Activated CD4-positive, alpha-beta T cell treated with anti-CD3 and anti-CD28 coated beads, Interleukin-2, amount 10 ng/mL, durations not matched to agents 24 days and 14 days (primary cell): ENCODE results near the gene ARGLU1. TPM values are rescaled to one million over a fixed set of nuclear protein-coding genes. Genes with fewer than 3 reads are reported as not detected.

Source experiments
- DNase-seq: peaks from one replicate; pipeline ENCODE4 v3.0.0; 2022
- H3K27ac Mint-ChIP-seq: one replicate; pipeline ENCODE4 v1.8.0; 2022; ENCODE audit warnings: mild to moderate bottlenecking, mixed read lengths
- H3K27me3 Mint-ChIP-seq: one replicate; pipeline ENCODE4 v1.8.0; 2022; ENCODE audit warnings: mixed read lengths
- H3K36me3 Mint-ChIP-seq: one replicate; pipeline ENCODE4 v1.8.0; 2022; ENCODE audit warnings: low read depth, mild to moderate bottlenecking, mixed read lengths
- H3K4me1 Mint-ChIP-seq: one replicate; pipeline ENCODE4 v1.8.0; 2021; ENCODE audit warnings: mixed read lengths
- H3K4me3 Mint-ChIP-seq: one replicate; pipeline ENCODE4 v1.8.0; 2022; ENCODE audit warnings: mild to moderate bottlenecking, moderate library complexity, mixed read lengths
- H3K9me3 Mint-ChIP-seq: one replicate; pipeline ENCODE4 v1.8.0; 2021; ENCODE audit warnings: mixed read lengths
- intact Hi-C: fragments of 100-400 bp; cut with micrococcal nuclease; formaldehyde crosslinking; loops from one replicate; pipeline ENCODE4 v1.15.1; 2023
- total RNA-seq: library from RNA; stranded (reverse); gene quantifications from 2 replicates; pipeline ENCODE4 v1.2.3, GENCODE V29; 2022

Gene ARGLU1
- total RNA-seq, 1 donor from 2014 or later = 96.8 TPM

- H3K27ac Mint-ChIP-seq = no peak overlapping the region
- H3K4me1 Mint-ChIP-seq = no peaks in the 10 kb centered on the region
- intact Hi-C loops = no loop called here
- DNase-seq = no peak
- no peaks in the 10 kb centered on the region for H3K9me3 Mint-ChIP-seq
- H3K36me3 Mint-ChIP-seq = no peaks in the 10 kb centered on the region
- peaks cover 36% of the 10 kb centered on the region for H3K27me3 Mint-ChIP-seq
- no peak overlapping the region for H3K4me3 Mint-ChIP-seq
Measured at GRCh38 chr13:106521095-106521799, 46.7 kb downstream of the ARGLU1 start.

GRCh38 chr13:106520251-106521054 is 47.5 kb downstream of the ARGLU1 start:
- Mint-ChIP-seq H3K4me3 (no peak overlapping the region), H3K9me3 (no peaks in the 10 kb centered on the region), H3K27me3 (peaks cover 35% of the 10 kb centered on the region), H3K4me1 (no peaks in the 10 kb centered on the region), H3K36me3 (no peaks in the 10 kb centered on the region), H3K27ac (no peak overlapping the region)
- DNase-seq = no peak
- intact Hi-C loops = no loop called here

- no peak for DNase-seq
- Mint-ChIP-seq H3K9me3 (no peaks in the 10 kb centered on the region), H3K4me3 (no peak overlapping the region), H3K27me3 (peaks cover 34% of the 10 kb centered on the region), H3K36me3 (no peaks in the 10 kb centered on the region), H3K27ac (no peak overlapping the region), H3K4me1 (no peaks in the 10 kb centered on the region)
- intact Hi-C loops = no loop called here
Measured at GRCh38 chr13:106518512-106518911, 49.4 kb downstream of the ARGLU1 start.

GRCh38 chr13:106517109-106517847 is 50.7 kb downstream of the ARGLU1 start:
- intact Hi-C loops = no loop called here
- no peak overlapping the region for H3K4me3 Mint-ChIP-seq
- DNase-seq = no peak
- H3K27ac Mint-ChIP-seq = no peak overlapping the region
- H3K27me3 Mint-ChIP-seq = peaks cover 30% of the 10 kb centered on the region
- peaks cover 2% of the 10 kb centered on the region for H3K4me1 Mint-ChIP-seq
- no peaks in the 10 kb centered on the region for H3K36me3 Mint-ChIP-seq
- H3K9me3 Mint-ChIP-seq = no peaks in the 10 kb centered on the region

- no peak for DNase-seq
- Mint-ChIP-seq H3K36me3 (no peaks in the 10 kb centered on the region), H3K4me1 (peaks cover 2% of the 10 kb centered on the region), H3K27me3 (peaks cover 24% of the 10 kb centered on the region), H3K27ac (no peak overlapping the region), H3K4me3 (no peak overlapping the region), H3K9me3 (no peaks in the 10 kb centered on the region)
- intact Hi-C loops = no loop called here
Measured at GRCh38 chr13:106515635-106516254, 52.2 kb downstream of the ARGLU1 start.

- no peak overlapping the region for H3K4me3 Mint-ChIP-seq
- DNase-seq = no peak
- H3K9me3 Mint-ChIP-seq = no peaks in the 10 kb centered on the region
- intact Hi-C loops = no loop called here
- H3K27me3 Mint-ChIP-seq = peaks cover 20% of the 10 kb centered on the region
- no peaks in the 10 kb centered on the region for H3K36me3 Mint-ChIP-seq
- H3K27ac Mint-ChIP-seq = no peak overlapping the region
- H3K4me1 Mint-ChIP-seq = peaks cover 2% of the 10 kb centered on the region
Measured at GRCh38 chr13:106514928-106515634, 52.9 kb downstream of the ARGLU1 start.

- Mint-ChIP-seq H3K27ac (no peak overlapping the region), H3K4me1 (peaks cover 2% of the 10 kb centered on the region), H3K36me3 (no peaks in the 10 kb centered on the region), H3K9me3 (no peaks in the 10 kb centered on the region), H3K27me3 (peaks cover 22% of the 10 kb centered on the region), H3K4me3 (no peak overlapping the region)
- no peak for DNase-seq
- intact Hi-C loops = no loop called here
Measured at GRCh38 chr13:106513025-106513983, 54.6 kb downstream of the ARGLU1 start.

- H3K4me3 Mint-ChIP-seq = no peak overlapping the region
- H3K36me3 Mint-ChIP-seq = no peaks in the 10 kb centered on the region
- no peaks in the 10 kb centered on the region for H3K9me3 Mint-ChIP-seq
- intact Hi-C loops = no loop called here
- no peak for DNase-seq
- peaks cover 2% of the 10 kb centered on the region for H3K4me1 Mint-ChIP-seq
- H3K27me3 Mint-ChIP-seq = peaks cover 10% of the 10 kb centered on the region
- H3K27ac Mint-ChIP-seq = no peak overlapping the region
Measured at GRCh38 chr13:106507560-106508274, 60.2 kb downstream of the ARGLU1 start.

- intact Hi-C loops = no loop called here
- no peaks in the 10 kb centered on the region for H3K36me3 Mint-ChIP-seq
- H3K4me3 Mint-ChIP-seq = no peak overlapping the region
- peaks cover 10% of the 10 kb centered on the region for H3K27me3 Mint-ChIP-seq
- H3K27ac Mint-ChIP-seq = no peak overlapping the region
- H3K9me3 Mint-ChIP-seq = no peaks in the 10 kb centered on the region
- no peak for DNase-seq
- H3K4me1 Mint-ChIP-seq = peaks cover 2% of the 10 kb centered on the region
Measured at GRCh38 chr13:106506286-106506685, 61.7 kb downstream of the ARGLU1 start.

- Mint-ChIP-seq H3K4me1 (peaks cover 2% of the 10 kb centered on the region), H3K27ac (no peak overlapping the region), H3K9me3 (no peaks in the 10 kb centered on the region), H3K4me3 (no peak overlapping the region), H3K36me3 (no peaks in the 10 kb centered on the region), H3K27me3 (peaks cover 10% of the 10 kb centered on the region)
- intact Hi-C loops = no loop called here
- no peak for DNase-seq
Measured at GRCh38 chr13:106505732-106506131, 62.2 kb downstream of the ARGLU1 start.

GRCh38 chr13:106505295-106505694 is 62.6 kb downstream of the ARGLU1 start:
- DNase-seq = no peak
- no peak overlapping the region for H3K27ac Mint-ChIP-seq
- peaks cover 13% of the 10 kb centered on the region for H3K27me3 Mint-ChIP-seq
- peaks cover 2% of the 10 kb centered on the region for H3K4me1 Mint-ChIP-seq
- H3K36me3 Mint-ChIP-seq = no peaks in the 10 kb centered on the region
- H3K4me3 Mint-ChIP-seq = no peak overlapping the region
- H3K9me3 Mint-ChIP-seq = no peaks in the 10 kb centered on the region
- intact Hi-C loops = no loop called here
